ENCODE measurements around the gene APPL1.

DNA sequence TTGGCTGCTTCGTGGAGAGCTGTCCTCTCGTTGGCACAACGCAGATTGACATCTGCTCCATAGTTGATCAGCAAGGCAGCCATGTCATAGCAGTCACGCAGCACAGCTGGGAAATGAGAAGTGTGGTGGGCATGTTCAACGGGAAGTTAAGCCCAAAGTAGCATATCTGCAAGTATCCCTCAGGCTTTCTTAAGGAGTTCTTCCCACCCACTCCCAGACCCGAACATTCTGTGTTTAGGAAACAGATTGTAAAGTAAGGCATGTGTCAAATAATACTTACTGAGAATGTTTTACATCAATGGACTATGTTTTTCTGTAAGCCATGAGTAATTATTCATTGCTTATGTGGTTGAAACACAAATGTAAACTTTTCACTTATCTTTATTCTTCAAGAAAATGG lies 55.8 kb downstream of the APPL1 start:
- TF ChIP-seq BHLHE40 (IDR thresholded peaks at IDR 0.05; ENCODE audit: borderline replicate concordance) (no peak), CTBP1 (IDR thresholded peaks at IDR 0.05; ENCODE audit: borderline replicate concordance) (no peak), HDGF (IDR thresholded peaks at IDR 0.05; ENCODE audit: borderline replicate concordance) (no peak), ELF4 (IDR thresholded peaks at IDR 0.05) (no peak), ZNF384 (IDR thresholded peaks at IDR 0.05) (no peak), FOXM1 (IDR thresholded peaks at IDR 0.05; ENCODE audit: borderline replicate concordance) (no peak), SUZ12 (IDR thresholded peaks at IDR 0.05) (no peak), SP1 (IDR thresholded peaks at IDR 0.05) (no peak)

Measured in HEK293T (cell line).